ENCODE results near the gene HEPACAM2. TPM values are rescaled to one million over a fixed set of nuclear protein-coding genes. Genes with fewer than 3 reads are reported as not detected.

Gene HEPACAM2
- total RNA-seq, 4 donors from 2014 or later, result not detected

- H3K4me3 ChIP-seq, result no peak overlapping the region
- no peak for DNase-seq
- in situ Hi-C loops (cut with MboI; ENCODE audit: low sequenced_read_pairs in 4 of 4), result no loop called here
- no peak overlapping the region for H3K27ac ChIP-seq
- TF ChIP-seq CTCF (IDR thresholded peaks at IDR 0.05 in 4 of 5, conservative IDR thresholded peaks at IDR 0.05 in 1 of 5), result no peak
- no peak for TF ChIP-seq POLR2A (IDR thresholded peaks at IDR 0.05)
- H3K9me3 ChIP-seq, result no peaks in the 10 kb centered on the region
- no peaks in the 10 kb centered on the region for H3K36me3 ChIP-seq
- no peaks in the 10 kb centered on the region for H3K4me1 ChIP-seq
- H3K27me3 ChIP-seq, result no peaks in the 10 kb centered on the region
- no peak for ATAC-seq
- intact Hi-C loops (cut with DNase I; ENCODE audit: low total_unique reads), result loop anchor here (1.0 kb wide), 1 partner anchor 19 kb away; no protein-coding TSS in a partner anchor
Measured at GRCh38 chr7:93165447-93165846, 60.8 kb downstream of the HEPACAM2 start.

GRCh38 chr7:93164766-93165165 lies 61.5 kb downstream of the HEPACAM2 start:
- DNase-seq (no peak), ATAC-seq (no peak)
- Histone ChIP-seq H3K9me3 (no peaks in the 10 kb centered on the region), H3K36me3 (no peaks in the 10 kb centered on the region), H3K4me1 (no peaks in the 10 kb centered on the region), H3K4me3 (no peak overlapping the region), H3K27me3 (no peaks in the 10 kb centered on the region), H3K27ac (no peak overlapping the region)
- intact Hi-C loops (cut with DNase I; ENCODE audit: low total_unique reads), result loop anchor here (1.0 kb wide), 1 partner anchor 20 kb away; no protein-coding TSS in a partner anchor
- TF ChIP-seq POLR2A (IDR thresholded peaks at IDR 0.05) (no peak), CTCF (IDR thresholded peaks at IDR 0.05 in 4 of 5, conservative IDR thresholded peaks at IDR 0.05 in 1 of 5) (no peak)
- in situ Hi-C loops (cut with MboI; ENCODE audit: low sequenced_read_pairs in 4 of 4), result no loop called here

GRCh38 chr7:93161181-93161762 lies 65.0 kb downstream of the HEPACAM2 start:
- in situ Hi-C loops (cut with MboI; ENCODE audit: low sequenced_read_pairs in 4 of 4), result no loop called here

GRCh38 chr7:93160410-93160809 lies 65.9 kb downstream of the HEPACAM2 start:
- H3K4me3 ChIP-seq, result no peak overlapping the region
- H3K27ac ChIP-seq, result no peak overlapping the region
- ATAC-seq (no peak), DNase-seq (no peak)
- no peaks in the 10 kb centered on the region for H3K27me3 ChIP-seq
- in situ Hi-C loops (cut with MboI; ENCODE audit: low sequenced_read_pairs in 4 of 4) (no loop called here), intact Hi-C loops (cut with DNase I; ENCODE audit: low total_unique reads) (no loop called here)
- no peaks in the 10 kb centered on the region for H3K4me1 ChIP-seq
- no peaks in the 10 kb centered on the region for H3K9me3 ChIP-seq
- no peaks in the 10 kb centered on the region for H3K36me3 ChIP-seq
- TF ChIP-seq CTCF (IDR thresholded peaks at IDR 0.05 in 4 of 5, conservative IDR thresholded peaks at IDR 0.05 in 1 of 5) (no peak), POLR2A (IDR thresholded peaks at IDR 0.05) (no peak)

More at GRCh38 chr7:93161181-93161762, 65.0 kb downstream of the HEPACAM2 start:
- TF ChIP-seq CTCF (IDR thresholded peaks at IDR 0.05 in 4 of 5, conservative IDR thresholded peaks at IDR 0.05 in 1 of 5) (no peak), POLR2A (IDR thresholded peaks at IDR 0.05) (no peak)
- Histone ChIP-seq H3K27me3 (no peaks in the 10 kb centered on the region), H3K36me3 (no peaks in the 10 kb centered on the region), H3K9me3 (no peaks in the 10 kb centered on the region), H3K27ac (no peak overlapping the region), H3K4me1 (no peaks in the 10 kb centered on the region), H3K4me3 (no peak overlapping the region)
- no peak for ATAC-seq
- intact Hi-C loops (cut with DNase I; ENCODE audit: low total_unique reads), result no loop called here
- DNase-seq, result no peak

- Histone ChIP-seq H3K4me3 (no peak overlapping the region), H3K27me3 (no peaks in the 10 kb centered on the region), H3K9me3 (no peaks in the 10 kb centered on the region), H3K4me1 (no peaks in the 10 kb centered on the region), H3K36me3 (no peaks in the 10 kb centered on the region), H3K27ac (no peak overlapping the region)
- ATAC-seq (no peak), DNase-seq (no peak)
- intact Hi-C loops (cut with DNase I; ENCODE audit: low total_unique reads) (no loop called here), in situ Hi-C loops (cut with MboI; ENCODE audit: low sequenced_read_pairs in 4 of 4) (no loop called here)
- TF ChIP-seq POLR2A (IDR thresholded peaks at IDR 0.05), result no peak
- TF ChIP-seq CTCF (IDR thresholded peaks at IDR 0.05 in 4 of 5, conservative IDR thresholded peaks at IDR 0.05 in 1 of 5), result no peak
Measured at GRCh38 chr7:93159490-93159889, 66.8 kb downstream of the HEPACAM2 start.

Data from gastrocnemius medialis (tissue), 4 donors.